ENCODE results near the gene RRP15.

DNA sequence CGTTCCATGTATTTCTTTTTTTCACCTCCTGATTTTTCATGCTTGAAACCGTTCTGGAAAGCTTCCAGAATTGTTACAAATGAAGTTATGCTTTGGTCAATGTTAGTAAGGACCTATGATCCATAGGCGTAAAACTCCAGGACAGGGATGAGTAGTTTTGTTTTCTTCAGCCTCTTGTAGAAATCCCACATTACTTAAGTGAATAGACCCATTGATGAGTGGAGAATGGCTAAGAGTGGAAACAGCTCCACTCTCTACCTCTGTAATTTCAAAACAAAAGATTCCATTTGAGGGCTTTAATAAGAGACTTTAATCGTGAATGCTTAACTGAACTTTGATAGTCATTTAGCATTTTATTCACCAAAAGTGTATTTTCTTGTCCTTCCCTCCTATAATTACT is 57.0 kb downstream of the RRP15 start:
- TF ChIP-seq POLR2A (IDR thresholded peaks at IDR 0.05; ENCODE audit: low read depth, low read length) = no peak
- no peak for TF ChIP-seq POLR2AphosphoS5 (IDR thresholded peaks at IDR 0.05; ENCODE audit: low read depth, low read length)
